ENCODE measurements around the gene DIRAS1.

Gene DIRAS1

DNA sequence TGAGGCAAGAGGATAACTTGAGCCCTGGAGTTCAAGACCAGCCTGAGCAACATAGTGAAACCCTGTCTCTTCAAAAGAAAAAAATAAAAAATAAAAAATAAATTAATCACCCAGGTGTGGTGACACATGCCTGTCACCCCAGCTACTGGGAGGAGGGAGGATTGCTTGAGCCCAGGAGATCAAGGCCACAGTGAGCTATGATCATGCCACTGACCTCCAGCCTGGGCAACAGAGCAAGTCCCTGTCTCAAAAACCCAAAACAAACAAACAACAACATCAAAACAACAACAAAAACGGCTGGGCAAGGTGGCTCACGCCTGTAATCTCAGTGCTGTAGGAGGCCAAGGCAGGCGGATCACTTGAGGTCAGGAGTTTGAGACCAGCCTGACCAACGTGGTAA, 22.9 kb upstream of the DIRAS1 start:
- no peak for DNase-seq (ENCODE audit: low read depth)
- TF ChIP-seq, protein P1, sequence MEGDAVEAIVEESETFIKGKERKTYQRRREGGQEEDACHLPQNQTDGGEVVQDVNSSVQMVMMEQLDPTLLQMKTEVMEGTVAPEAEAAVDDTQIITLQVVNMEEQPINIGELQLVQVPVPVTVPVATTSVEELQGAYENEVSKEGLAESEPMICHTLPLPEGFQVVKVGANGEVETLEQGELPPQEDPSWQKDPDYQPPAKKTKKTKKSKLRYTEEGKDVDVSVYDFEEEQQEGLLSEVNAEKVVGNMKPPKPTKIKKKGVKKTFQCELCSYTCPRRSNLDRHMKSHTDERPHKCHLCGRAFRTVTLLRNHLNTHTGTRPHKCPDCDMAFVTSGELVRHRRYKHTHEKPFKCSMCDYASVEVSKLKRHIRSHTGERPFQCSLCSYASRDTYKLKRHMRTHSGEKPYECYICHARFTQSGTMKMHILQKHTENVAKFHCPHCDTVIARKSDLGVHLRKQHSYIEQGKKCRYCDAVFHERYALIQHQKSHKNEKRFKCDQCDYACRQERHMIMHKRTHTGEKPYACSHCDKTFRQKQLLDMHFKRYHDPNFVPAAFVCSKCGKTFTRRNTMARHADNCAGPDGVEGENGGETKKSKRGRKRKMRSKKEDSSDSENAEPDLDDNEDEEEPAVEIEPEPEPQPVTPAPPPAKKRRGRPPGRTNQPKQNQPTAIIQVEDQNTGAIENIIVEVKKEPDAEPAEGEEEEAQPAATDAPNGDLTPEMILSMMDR (IDR thresholded peaks at IDR 0.05; ENCODE audit: low read depth, low read length, missing control alignments) = no peak

DNA sequence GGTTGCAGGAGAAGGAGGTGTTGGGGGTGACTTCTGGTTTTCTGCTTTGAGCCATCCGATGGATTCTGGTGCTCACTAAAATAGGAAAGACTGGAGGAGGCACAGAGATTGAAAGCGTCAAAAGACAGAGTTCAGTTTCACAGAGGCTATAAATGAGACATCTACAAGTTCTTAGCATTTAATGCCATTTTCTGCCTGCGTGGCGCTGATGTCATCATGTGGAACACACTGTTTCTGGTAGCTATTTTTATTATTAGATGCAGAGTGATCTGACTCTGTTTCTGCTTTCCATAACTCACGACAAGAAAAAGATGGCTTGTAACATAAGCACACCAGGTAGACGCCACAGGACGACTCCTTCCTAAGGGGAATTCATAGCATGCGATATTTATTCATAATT, 21.9 kb upstream of the DIRAS1 start:
- TF ChIP-seq, protein P1 (IDR thresholded peaks at IDR 0.05; ENCODE audit: low read depth, low read length, missing control alignments) = no peak
- no peak for DNase-seq (ENCODE audit: low read depth)
- in situ Hi-C loops (cut with HindIII; ENCODE audit: low sequenced_read_pairs) = no loop called here
- no peak overlapping the region for H3K4me3 ChIP-seq (ENCODE audit: low read depth, low read length)

More for the DNA sequence above, 22.9 kb upstream of the DIRAS1 start:
- H3K4me3 ChIP-seq (ENCODE audit: low read depth, low read length) = no peak overlapping the region
- in situ Hi-C loops (cut with HindIII; ENCODE audit: low sequenced_read_pairs) = no loop called here

DNA sequence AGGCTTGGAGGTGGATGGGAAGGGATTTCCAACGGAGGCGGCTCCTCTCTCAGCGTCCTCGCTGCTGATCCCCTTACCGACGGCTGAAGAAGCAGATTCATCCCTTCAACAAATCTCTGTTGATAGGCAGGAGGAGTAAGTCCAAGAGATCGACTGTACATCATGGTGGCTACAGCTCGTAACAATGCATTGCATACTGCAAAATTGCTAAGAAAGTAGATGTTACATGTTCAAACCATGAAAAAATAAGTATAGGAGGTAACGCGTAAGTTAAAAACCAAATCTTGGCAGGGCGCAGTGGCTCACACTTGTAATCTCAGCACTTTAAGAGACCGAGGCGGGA, 19.1 kb upstream of the DIRAS1 start:
- DNase-seq (ENCODE audit: low read depth) = no peak
- no peak overlapping the region for H3K4me3 ChIP-seq (ENCODE audit: low read depth, low read length)
- in situ Hi-C loops (cut with HindIII; ENCODE audit: low sequenced_read_pairs) = no loop called here
- TF ChIP-seq, protein P1 (IDR thresholded peaks at IDR 0.05; ENCODE audit: low read depth, low read length, missing control alignments) = no peak

DNA sequence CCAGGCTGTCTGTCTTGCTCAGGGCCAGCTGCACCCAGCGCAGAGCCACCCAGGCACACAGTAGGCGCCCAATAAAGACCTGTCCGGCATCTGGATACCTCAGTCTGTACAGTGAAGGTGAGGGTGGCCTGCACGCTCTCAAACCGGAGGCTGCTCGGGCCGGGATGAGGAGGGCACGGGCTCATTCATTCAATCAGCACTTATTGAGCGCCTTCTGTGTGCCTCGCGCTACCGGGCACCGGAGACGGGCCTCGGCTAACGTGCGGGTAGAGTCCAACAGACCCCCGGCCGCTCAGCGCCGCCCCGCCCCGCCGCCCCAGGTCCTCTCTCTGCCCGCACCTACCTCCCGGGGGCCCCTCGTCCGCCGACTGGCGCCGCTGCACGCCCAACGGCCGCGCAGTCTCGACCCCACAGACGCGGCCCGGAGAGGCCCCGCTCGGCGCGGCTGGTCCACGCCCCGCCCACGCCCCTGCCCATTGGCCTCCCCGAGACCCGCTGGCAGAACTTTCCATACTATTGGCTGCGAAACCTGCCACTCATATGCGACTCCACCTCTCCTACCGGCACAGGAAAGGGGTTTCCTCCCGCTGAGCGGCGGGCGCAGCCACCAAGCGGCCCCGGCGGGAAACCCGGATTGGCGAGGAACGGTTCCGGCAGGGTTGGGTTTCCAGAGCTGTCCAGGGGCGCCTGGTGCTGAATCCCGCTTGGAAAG, 18.6 kb upstream of the DIRAS1 start, which contains the start of gene SLC39A3:
Gene SLC39A3, minus strand, starts transcription at position 416 of the 712 bp plus-strand sequence. CDS start 2,760 bp downstream, outside the sequence.
- H3K4me3 ChIP-seq (ENCODE audit: low read depth, low read length) = peak within 1 kb of the TSS; percentile 90
- TF ChIP-seq, protein P1 (IDR thresholded peaks at IDR 0.05; ENCODE audit: low read depth, low read length, missing control alignments) = no peak
- DNase-seq (ENCODE audit: low read depth) = peak; percentile 97
- in situ Hi-C loops (cut with HindIII; ENCODE audit: low sequenced_read_pairs) = no loop called here

DNA sequence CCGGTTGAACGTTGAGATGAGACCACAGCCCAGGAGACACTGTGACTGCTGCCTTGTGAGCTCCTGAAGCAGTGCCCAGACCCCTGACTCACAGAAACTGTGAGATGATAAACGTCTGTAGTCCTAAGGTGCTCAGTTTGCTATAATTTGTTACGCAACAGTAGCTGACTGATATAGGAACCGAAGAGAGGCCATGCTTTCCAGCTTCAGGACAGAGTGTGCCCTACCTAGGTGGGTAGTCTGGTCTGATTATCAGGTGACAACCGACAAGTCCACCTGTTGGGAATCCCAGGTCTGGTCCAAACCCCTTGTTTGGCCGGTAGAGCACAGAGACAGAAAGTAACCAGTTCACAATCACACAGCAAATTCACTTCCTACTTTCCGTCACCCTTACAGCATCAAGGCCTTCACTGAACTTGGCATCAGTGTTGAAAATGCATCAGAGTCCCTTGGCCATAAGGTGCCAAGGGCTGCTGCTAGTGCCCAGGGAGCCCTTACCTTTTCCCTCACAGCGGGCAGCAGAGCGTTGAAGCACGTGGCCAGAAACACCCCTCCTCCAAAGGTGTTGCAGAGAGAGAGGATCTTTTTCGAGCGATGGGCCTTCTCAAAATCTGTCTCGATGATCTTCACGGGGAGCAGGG, 15.5 kb upstream of the DIRAS1 start:
- TF ChIP-seq, protein P1 (IDR thresholded peaks at IDR 0.05; ENCODE audit: low read depth, low read length, missing control alignments) = no peak
- in situ Hi-C loops (cut with HindIII; ENCODE audit: low sequenced_read_pairs) = no loop called here
- H3K4me3 ChIP-seq (ENCODE audit: low read depth, low read length) = no peak overlapping the region
- no peak for DNase-seq (ENCODE audit: low read depth)

DNA sequence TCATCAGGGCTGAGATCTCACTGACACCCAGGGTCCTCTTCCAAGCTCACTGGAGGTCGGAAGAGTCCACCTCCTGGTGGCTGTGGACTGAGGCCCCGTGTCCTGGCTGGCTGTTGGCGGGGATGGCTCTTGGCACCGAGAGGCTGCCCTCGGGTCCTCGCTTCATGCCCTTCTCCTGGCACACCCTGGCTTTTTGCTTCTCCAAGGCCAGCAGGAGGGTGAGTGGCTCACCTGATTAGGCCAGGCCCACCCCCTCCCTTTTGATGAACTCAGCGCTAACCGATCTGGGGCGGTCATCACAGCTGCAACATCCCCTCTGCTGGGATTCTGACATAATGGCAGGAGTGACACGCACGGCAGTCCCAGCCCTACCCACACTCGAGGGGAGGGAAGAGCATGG, 14.2 kb upstream of the DIRAS1 start:
- no peak for DNase-seq (ENCODE audit: low read depth)
- in situ Hi-C loops (cut with HindIII; ENCODE audit: low sequenced_read_pairs) = no loop called here
- no peak overlapping the region for H3K4me3 ChIP-seq (ENCODE audit: low read depth, low read length)
- TF ChIP-seq, protein P1 (IDR thresholded peaks at IDR 0.05; ENCODE audit: low read depth, low read length, missing control alignments) = no peak

Data from astrocyte of the cerebellum (primary cell).